HCT116 (cell line): ENCODE measurements around the gene RASSF5. TPM values are rescaled to one million over a fixed set of nuclear protein-coding genes. Genes with fewer than 3 reads are reported as not detected.

Experiments used
- ATAC-seq: fragments of 200-7000 bp; cut with Tn5 transposase; 2 replicates; pipeline ENCODE4 v1.9.1; 2020; ENCODE audit warnings: mild to moderate bottlenecking, moderate library complexity
- BruUV-seq: library from RNA; stranded (reverse); fragments of 400-500 nt; replicated peaks from 2 replicates; lab custom pipeline; 2021; lab: Mats Ljungman, UMichigan
- CTCF ChIA-PET: fragments of 300-600 bp; sonication (Branson Sonifier 250); formaldehyde crosslinking; loops from one replicate; lab custom pipeline; 2021; ENCODE audit warnings: antibody characterized with exemption; lab: Charles Lee
- POLR2A ChIA-PET: fragments of 300-600, 350-600 bp; sonication (Branson Sonifier 250); formaldehyde crosslinking; loops from one replicate; lab custom pipeline; 2021; ENCODE audit warnings: antibody characterized with exemption; lab: Charles Lee
- RAD21 ChIA-PET, 2 experiments: fragments of 300-600 bp; sonication (Branson Sonifier 250); formaldehyde crosslinking; loops; one replicate each; lab custom pipeline; 2023; ENCODE audit warnings: low total read pairs in 2 of 2; ENCODE audit not compliant: uncharacterized antibody in 2 of 2, unreplicated experiment in 2 of 2, low non-redundant PET in 1 of 2; lab: Charles Lee
- DNase-seq: peaks from one replicate; pipeline ENCODE4 v3.0.0-alpha.2; 2010; ENCODE audit warnings: low read depth, low spot score
- H2AFZ ChIP-seq: fragments of 200-600 bp; shearing (Covaris generic), sonication (generic); 2 replicates; pipeline ENCODE4 v1.6.1; 2017; ENCODE audit warnings: low read depth, mixed run types, mixed read lengths, antibody characterized with exemption, low read length; ENCODE audit not compliant: poor library complexity, severe bottlenecking
- H3K27ac ChIP-seq: 2 replicates; pipeline ENCODE4 v1.5.1; 2012; ENCODE audit warnings: low read depth, low read length
- H3K27me3 ChIP-seq: fragments of 200-600 bp; sonication (generic); 2 replicates; pipeline ENCODE4 v1.6.1; 2016; ENCODE audit warnings: mixed run types, low read length, mixed read lengths; ENCODE audit not compliant: insufficient read depth
- H3K36me3 ChIP-seq, 2 experiments: fragments of 200-500 bp in 1 of 2; fragments of 200-600 bp in 1 of 2; sonication (Bioruptor generic) in 1 of 2; sonication (generic) in 1 of 2; 2 replicates each; pipeline versions ENCODE4 v1.5.1 to v1.6.1; 2014 to 2016; ENCODE audit warnings: low read length in 2 of 2, inconsistent platforms in 1 of 2, mixed read lengths in 1 of 2, mixed run types in 1 of 2; ENCODE audit not compliant: insufficient read depth in 2 of 2, control insufficient read depth in 1 of 2
- H3K4me1 ChIP-seq, 2 experiments: fragments of 200-600 bp in 1 of 2; sonication (generic) in 1 of 2; 2 replicates each; pipeline versions ENCODE4 v1.5.1 to v1.6.1; 2012 to 2017; ENCODE audit warnings: low read length in 2 of 2, inconsistent platforms in 1 of 2, mild to moderate bottlenecking in 1 of 2, mixed read lengths in 1 of 2, mixed run types in 1 of 2, moderate library complexity in 1 of 2; ENCODE audit not compliant: insufficient read depth in 2 of 2, control insufficient read depth in 1 of 2
- H3K4me2 ChIP-seq: fragments of 200-600 bp; sonication (generic); 2 replicates; pipeline ENCODE4 v1.6.1; 2017; ENCODE audit warnings: mixed run types, low read length, mixed read lengths
- H3K4me3 ChIP-seq, 2 experiments: fragments of 200-600 bp in 1 of 2; sonication (generic) in 1 of 2; replicated peaks in 1 of 2; 2 replicates each; pipeline ENCODE4 v1.5.1; 2011 to 2016; ENCODE audit warnings: low read length in 2 of 2, control low read depth in 1 of 2, low read depth in 1 of 2, mild to moderate bottlenecking in 1 of 2, mixed read lengths in 1 of 2, mixed run types in 1 of 2
- H3K79me2 ChIP-seq: fragments of 200-600 bp; sonication (generic); 2 replicates; pipeline ENCODE4 v1.6.1; 2017; ENCODE audit warnings: mild to moderate bottlenecking, mixed run types, low read length, moderate library complexity, mixed read lengths; ENCODE audit not compliant: insufficient read depth
- H3K9ac ChIP-seq: fragments of 200-600 bp; sonication (generic); 2 replicates; pipeline ENCODE4 v1.6.1; 2016; ENCODE audit warnings: low read length, mixed read lengths
- H3K9me2 ChIP-seq: fragments of 200-600 bp; sonication (generic), shearing (Covaris generic); 2 replicates; pipeline ENCODE4 v1.6.1; 2017; ENCODE audit warnings: mixed run types, mild to moderate bottlenecking, moderate library complexity; ENCODE audit not compliant: insufficient read depth
- H3K9me3 ChIP-seq, 2 experiments: fragments of 200-500 bp in 1 of 2; fragments of 200-600 bp in 1 of 2; sonication (Bioruptor generic) in 1 of 2; sonication (generic) in 1 of 2; 2 replicates each; pipeline ENCODE4 v1.6.1; 2014 to 2017; ENCODE audit warnings: low read length in 2 of 2, mixed read lengths in 2 of 2, inconsistent platforms in 1 of 2, low read depth in 1 of 2, mild to moderate bottlenecking in 1 of 2, mixed run types in 1 of 2, moderate library complexity in 1 of 2; ENCODE audit not compliant: control insufficient read depth in 1 of 2, insufficient read depth in 1 of 2
- H4K20me1 ChIP-seq: fragments of 200-600 bp; sonication (generic), shearing (Covaris generic); 2 replicates; pipeline ENCODE4 v1.6.1; 2017; ENCODE audit warnings: mixed run types, mild to moderate bottlenecking, moderate library complexity; ENCODE audit not compliant: insufficient read depth
- EGR1 ChIP-seq: IDR thresholded peaks from 2 replicates; pipeline ENCODE4 v1.6.1; 2012; ENCODE audit warnings: low read depth
- intact Hi-C: fragments of 100-400 bp; cut with micrococcal nuclease; formaldehyde crosslinking; loops from 2 replicates; pipeline ENCODE4 v1.10.0; 2022
- total RNA-seq: library from RNA; stranded (reverse); gene quantifications from one replicate; pipeline ENCODE4 v1.2.1, GENCODE V29; 2021; ENCODE audit not compliant: unreplicated experiment
- TF ChIP-seq, protein P1 (sequence below), 3 experiments: fragments of 200-600 bp in 1 of 3; sonication (generic) in 1 of 3; IDR thresholded peaks in 2 of 3; conservative IDR thresholded peaks in 1 of 3; 2 replicates each; pipeline ENCODE4 v1.5.1; 2012 to 2017; ENCODE audit warnings: low read depth in 2 of 3, low read length in 2 of 3, antibody characterized with exemption in 1 of 3, borderline replicate concordance in 1 of 3, control low read depth in 1 of 3, mild to moderate bottlenecking in 1 of 3, mixed read lengths in 1 of 3, mixed run types in 1 of 3, moderate library complexity in 1 of 3; ENCODE audit not compliant: insufficient read depth in 1 of 3
- TF ChIP-seq, protein P2 (sequence below): IDR thresholded peaks from 2 replicates; pipeline ENCODE4 v1.6.1; 2012

The RASSF5 gene
- total RNA-seq, 1 experiment from 2014 or later, result 5.4 TPM

DNA sequence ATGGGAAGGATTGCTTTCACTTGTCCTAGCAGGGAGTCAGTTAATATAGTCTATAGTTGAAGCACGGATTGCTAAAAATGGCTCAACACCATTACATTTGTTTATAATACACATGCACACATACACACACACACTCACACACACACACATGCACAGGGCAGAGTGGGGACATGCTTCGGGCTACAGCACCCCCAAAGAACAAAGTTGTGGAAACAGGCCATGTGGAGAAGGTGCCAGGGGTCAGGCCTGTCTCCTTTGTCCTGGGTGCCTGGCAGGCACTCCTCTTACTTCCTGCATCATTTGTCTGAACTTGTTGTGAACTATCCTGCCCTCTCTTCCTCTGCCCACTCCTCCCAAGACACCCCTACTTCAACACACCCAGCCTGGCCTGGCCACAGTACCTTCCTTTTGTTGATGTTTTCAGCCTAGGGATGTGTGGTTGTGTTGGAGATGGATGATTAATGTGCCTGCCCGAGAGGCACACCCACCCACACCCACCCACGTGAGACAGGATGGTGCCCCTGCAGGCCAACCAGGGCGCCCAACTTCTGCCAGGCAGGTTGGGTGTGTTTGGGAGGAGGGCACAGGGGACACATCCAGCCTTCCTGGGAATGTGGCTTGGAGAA, 17.5 kb downstream of the RASSF5 start:
- Histone ChIP-seq H4K20me1 (no peaks in the 10 kb centered on the region), H3K36me3 (no peaks in the 10 kb centered on the region), H3K27me3 (no peaks in the 10 kb centered on the region), H3K4me2 (peak overlapping the region; percentile 46), H3K9me3 (no peaks in the 10 kb centered on the region), H3K27ac (no peak overlapping the region), H3K4me1 (peaks cover 9% of the 10 kb centered on the region in 2 experiments; a peak in 3 of 4 replicates), H3K4me3 (no peak overlapping the region), H3K9ac (no peak overlapping the region), H3K9me2 (no peaks in the 10 kb centered on the region), H3K79me2 (no peaks in the 10 kb centered on the region), H2AFZ (no peak overlapping the region)
- TF ChIP-seq EGR1, result peak; percentile 54; the same call in 1 of the 2 replicates
- TF ChIP-seq, protein P1, sequence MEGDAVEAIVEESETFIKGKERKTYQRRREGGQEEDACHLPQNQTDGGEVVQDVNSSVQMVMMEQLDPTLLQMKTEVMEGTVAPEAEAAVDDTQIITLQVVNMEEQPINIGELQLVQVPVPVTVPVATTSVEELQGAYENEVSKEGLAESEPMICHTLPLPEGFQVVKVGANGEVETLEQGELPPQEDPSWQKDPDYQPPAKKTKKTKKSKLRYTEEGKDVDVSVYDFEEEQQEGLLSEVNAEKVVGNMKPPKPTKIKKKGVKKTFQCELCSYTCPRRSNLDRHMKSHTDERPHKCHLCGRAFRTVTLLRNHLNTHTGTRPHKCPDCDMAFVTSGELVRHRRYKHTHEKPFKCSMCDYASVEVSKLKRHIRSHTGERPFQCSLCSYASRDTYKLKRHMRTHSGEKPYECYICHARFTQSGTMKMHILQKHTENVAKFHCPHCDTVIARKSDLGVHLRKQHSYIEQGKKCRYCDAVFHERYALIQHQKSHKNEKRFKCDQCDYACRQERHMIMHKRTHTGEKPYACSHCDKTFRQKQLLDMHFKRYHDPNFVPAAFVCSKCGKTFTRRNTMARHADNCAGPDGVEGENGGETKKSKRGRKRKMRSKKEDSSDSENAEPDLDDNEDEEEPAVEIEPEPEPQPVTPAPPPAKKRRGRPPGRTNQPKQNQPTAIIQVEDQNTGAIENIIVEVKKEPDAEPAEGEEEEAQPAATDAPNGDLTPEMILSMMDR (IDR thresholded peaks at IDR 0.05 in 2 of 3, conservative IDR thresholded peaks at IDR 0.05 in 1 of 3; ENCODE audit: borderline replicate concordance in 1 of 3, insufficient read depth in 1 of 3, low read depth in 2 of 3, low read length in 2 of 3), result 0 out of 6 replicates have a peak, but pooled peaks of 1 of the 3 experiments have one; percentile 10
- TF ChIP-seq, protein P2, sequence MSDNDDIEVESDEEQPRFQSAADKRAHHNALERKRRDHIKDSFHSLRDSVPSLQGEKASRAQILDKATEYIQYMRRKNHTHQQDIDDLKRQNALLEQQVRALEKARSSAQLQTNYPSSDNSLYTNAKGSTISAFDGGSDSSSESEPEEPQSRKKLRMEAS, result no peak
- RAD21 ChIA-PET, result no interaction called here
- no peak for DNase-seq
- POLR2A ChIA-PET, result no interaction called here
- ATAC-seq, result peak; percentile 91
- CTCF ChIA-PET, result interaction anchor here (1.5 kb wide), 1 partner anchor 20 kb away, joined by 4 read pairs; no protein-coding TSS in a partner anchor
- intact Hi-C loops, result no loop called here
- BruUV-seq, result no TSS peak
